ENCODE results near the gene PSORS1C2.
A peak's percentile ranks its signal among the peaks of the same experiment; 100 is the strongest.

PSORS1C2 gene

GRCh38 chr6:31113861-31114540 lies 24.9 kb downstream of the PSORS1C2 start:
- peak; percentile 56 for DNase-seq (ENCODE audit: low read depth)

GRCh38 chr6:31112478-31112877 lies 26.4 kb downstream of the PSORS1C2 start, which contains the start of gene C6orf15:
Gene C6orf15, minus strand, starts transcription at chr6:31112575. Its CDS starts 20 bp downstream, at chr6:31112555.
- DNase-seq (ENCODE audit: low read depth) = no peak

DNA sequence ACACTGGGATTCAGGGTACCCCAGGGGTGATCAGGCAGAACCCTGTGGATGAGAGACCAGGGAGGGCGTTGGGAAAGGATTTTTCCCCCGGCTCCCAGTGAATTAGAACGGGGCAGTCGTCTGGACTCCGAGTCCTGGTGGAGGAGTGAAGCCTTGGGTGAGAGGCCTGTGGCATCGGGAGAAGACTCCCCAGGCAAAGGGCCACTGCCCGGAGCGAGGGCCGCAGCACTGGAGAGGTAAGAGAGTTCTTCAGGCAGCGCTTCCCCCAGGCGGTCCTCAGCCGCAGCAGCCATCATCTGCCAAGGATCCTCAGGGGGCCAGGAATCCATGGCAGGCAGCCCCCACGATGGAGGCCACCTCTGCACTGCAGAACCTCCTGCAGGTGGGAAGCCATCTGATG lies 27.2 kb downstream of the PSORS1C2 start:
- DNase-seq (ENCODE audit: low read depth) = no peak

- DNase-seq (ENCODE audit: low read depth) = no peak
These were observed 27.9 kb downstream of the PSORS1C2 start for GRCh38 chr6:31110825-31111582.

GRCh38 chr6:31107052-31107451 lies 31.8 kb downstream of the PSORS1C2 start:
- no peak for DNase-seq (ENCODE audit: low read depth)

DNA sequence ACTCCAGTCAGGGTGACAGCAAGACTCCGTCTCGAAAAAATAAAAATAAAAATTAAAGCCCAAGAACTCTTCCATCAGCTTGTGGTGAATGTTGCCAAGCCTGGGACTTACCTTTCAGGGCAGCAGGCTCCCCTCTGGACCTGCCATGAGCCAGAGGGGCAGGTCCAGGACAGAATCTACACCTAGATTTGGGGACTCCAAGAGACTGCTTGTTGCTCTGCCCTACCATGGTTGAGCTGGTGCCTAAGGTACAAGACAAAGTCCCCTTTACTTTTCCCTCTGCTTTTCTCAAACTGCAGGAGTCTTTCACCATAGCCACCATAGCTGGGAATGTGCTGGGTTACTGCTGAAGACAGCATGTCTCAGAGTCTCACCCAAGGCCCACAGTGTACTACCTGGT lies 35.7 kb downstream of the PSORS1C2 start:
- no peak for DNase-seq (ENCODE audit: low read depth)

DNA sequence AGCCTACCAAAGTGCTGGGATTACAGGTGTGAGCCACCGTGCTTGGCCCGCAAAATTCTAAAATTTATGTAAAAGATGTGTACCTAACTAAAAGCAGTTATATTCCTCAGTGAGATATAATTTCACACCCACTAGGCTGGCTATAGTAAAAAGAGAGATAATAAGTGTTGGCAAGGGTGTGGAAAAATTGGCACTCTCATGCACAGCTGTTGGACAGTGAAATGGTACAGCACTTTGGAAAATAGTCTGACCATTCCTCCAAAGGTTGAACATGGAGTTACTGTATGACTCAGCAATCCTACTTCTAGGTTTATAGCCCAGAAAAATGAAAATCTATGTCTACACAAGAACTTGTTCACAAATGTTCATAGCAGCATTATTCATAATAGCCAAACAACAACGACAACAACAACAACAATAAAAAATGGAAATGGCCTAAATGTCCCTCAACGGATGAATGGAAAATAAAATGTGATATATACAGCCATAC lies 40.4 kb downstream of the PSORS1C2 start:
- no peak for DNase-seq (ENCODE audit: low read depth)

GRCh38 chr6:31096656-31097055 lies 42.2 kb downstream of the PSORS1C2 start:
- DNase-seq (ENCODE audit: low read depth) = no peak

GRCh38 chr6:31096215-31096614 lies 42.7 kb downstream of the PSORS1C2 start:
- no peak for DNase-seq (ENCODE audit: low read depth)

GRCh38 chr6:31094389-31094881 lies 44.4 kb downstream of the PSORS1C2 start:
- no peak for DNase-seq (ENCODE audit: low read depth)

DNA sequence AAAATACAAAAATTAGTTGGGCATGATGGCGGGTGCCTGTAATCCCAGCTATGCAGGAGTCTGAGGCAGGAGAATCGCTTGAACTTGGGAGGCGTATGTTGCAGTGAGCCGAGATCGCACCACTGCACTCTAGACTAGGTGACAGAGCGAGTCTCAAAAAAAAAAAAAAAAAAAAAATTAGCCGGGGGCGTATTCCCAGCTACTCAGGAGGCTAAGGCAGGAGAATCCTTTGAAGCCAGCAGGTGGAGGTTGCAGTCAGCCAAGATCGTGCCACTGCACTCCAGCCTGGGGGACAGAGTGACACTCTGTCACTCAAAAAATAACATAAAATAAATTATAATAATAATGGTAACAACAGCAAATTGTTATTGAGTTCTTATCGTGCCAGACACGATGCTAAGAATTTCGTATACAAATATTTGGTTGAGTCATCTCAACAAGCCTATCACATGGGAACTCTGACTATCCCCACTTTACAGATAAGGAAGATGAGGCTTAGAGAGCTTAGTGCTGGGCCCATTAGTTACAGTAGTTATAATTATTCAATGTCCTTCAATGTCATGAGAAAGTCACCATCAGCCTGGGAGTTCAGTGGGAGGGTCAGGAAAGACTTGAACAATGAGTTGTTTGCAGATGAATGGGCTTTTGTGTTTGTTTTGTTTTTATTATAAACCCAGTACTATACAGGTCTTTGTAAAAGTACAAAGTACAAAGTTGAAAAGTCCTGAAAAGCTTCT lies 45.9 kb downstream of the PSORS1C2 start:
- no peak for DNase-seq (ENCODE audit: low read depth)

- no peak for DNase-seq (ENCODE audit: low read depth)
These were observed 46.6 kb downstream of the PSORS1C2 start for GRCh38 chr6:31092238-31092637.

DNA sequence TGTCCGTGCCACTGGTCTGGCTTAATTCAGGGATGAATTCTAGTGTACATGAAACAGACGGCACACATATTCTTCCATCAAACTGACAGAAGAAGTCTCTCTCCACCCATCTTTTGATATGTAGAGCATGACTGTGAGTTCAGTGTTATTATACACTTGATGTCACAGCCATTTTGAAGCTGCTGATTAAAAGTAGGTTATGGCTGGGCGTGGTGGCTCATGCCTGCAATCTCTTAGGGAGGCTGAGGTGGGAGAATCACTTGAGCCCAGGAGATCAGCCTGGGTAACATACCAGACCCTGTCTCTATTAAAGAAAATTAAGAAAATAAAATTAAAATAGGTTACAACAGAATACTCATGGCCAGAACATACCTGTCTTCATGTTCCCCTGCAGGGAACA lies 47.2 kb downstream of the PSORS1C2 start:
- DNase-seq (ENCODE audit: low read depth) = no peak

GRCh38 chr6:31090973-31091364 lies 47.9 kb downstream of the PSORS1C2 start:
- no peak for DNase-seq (ENCODE audit: low read depth)

- DNase-seq (ENCODE audit: low read depth) = no peak
These were observed 48.4 kb downstream of the PSORS1C2 start for GRCh38 chr6:31090275-31090972.
